Purkinje cell (primary cell): ENCODE results near the gene RAG2. TPM values are rescaled to one million over a fixed set of nuclear protein-coding genes. Genes with fewer than 3 reads are reported as not detected.

Source experiments
- polyA plus RNA-seq: library from polyadenylated mRNA; unstranded; fragments of >200 nt; fragmentation: Nextera tagmentation; gene quantifications from 2 replicates; pipeline ENCODE4 v1.2.1, GENCODE V29; 2014

The RAG2 gene
- polyA plus RNA-seq: 0.98 TPM in 1 of 2 replicates, not detected in the other

DNA sequence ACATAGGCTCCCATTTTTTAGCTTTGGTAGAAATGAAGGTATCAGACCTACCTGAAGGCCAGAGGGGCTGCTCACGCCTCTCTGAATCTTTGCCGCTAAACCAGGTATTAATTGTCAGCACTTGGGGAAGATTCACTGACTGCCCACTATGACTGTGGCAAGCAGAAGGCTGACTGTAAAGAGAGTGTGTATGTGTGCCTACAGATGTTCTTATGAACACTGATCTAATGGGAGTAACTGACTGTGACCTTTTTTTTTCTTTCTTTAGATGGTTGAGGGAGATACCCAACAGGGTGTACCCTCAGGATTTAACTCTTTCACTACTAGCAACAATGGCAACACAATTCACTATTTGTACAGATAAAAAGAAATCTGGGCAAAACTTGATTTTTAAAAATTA, at the start of gene RAG2:
Gene RAG2, minus strand, starts transcription at position 186 of the 400 bp plus-strand sequence. CDS start 4,068 bp downstream, outside the sequence.

DNA sequence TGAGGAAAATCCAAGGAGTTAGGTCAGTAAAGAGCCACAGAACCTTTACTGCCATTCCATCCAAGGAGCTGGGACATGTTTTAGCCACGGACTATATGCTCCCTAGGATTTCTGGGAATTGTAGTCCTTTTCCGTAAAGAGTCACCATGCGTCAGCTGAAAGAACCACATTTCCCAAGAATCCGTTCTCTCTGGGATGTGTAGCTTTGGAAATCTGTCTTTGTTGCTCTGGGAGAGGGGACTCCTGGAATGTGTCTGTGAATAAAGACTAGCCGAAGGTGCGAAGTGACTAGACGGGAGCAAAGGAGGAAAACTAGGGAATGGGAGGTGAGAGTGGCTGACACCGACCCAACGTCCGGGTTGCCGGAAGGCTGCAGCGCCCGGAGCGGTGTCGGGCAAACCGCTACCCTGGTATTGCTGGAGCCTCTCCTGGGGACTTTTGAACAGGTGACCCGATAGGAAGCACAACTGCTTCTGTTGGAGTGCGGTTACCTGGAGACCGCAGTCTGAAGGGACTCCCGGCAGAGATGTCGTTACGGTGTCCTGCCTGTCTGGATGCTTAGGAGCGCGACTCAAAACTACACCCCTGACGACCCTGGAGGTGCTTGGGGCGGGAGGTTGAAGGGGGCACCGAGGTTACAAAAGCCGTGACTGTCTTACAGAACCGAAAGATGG, 3.6 kb downstream of the RAG2 start, which contains the start of gene IFTAP:
Gene IFTAP, plus strand, starts transcription at position 187 of the 674 bp plus-strand sequence. CDS start 15,602 bp downstream, outside the sequence.

DNA sequence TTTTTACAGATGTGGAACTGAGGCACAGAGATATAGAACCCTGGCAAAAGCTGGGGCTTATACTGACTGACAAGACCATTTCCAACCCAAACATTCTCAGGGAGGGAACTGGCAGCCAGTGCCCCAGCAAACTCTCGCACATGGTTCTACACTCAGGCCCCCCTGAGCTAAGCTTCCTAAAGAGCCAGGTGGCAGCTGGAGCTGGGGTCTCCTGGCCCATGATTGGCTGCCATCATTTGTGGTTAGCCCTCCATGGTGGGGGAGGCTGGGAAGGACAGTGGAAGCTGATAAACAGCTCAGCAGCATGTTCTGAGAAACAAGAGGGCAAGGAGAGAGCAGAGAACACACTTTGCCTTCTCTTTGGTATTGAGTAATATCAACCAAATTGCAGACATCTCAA, 30.3 kb downstream of the RAG2 start, which contains the start of gene RAG1:
Gene RAG1, plus strand, starts transcription at position 314 of the 400 bp plus-strand sequence. CDS start 5,298 bp downstream, outside the sequence.

Other genes with a start within 250 kb of the RAG2 start
- gene TRAF6, start 88.0 kb downstream of the RAG2 start, polyA plus RNA-seq: 4.0 and 8.7 TPM in 2 replicates
- not detected in 2 replicates for gene RAG1, start 30.2 kb downstream of the RAG2 start, polyA plus RNA-seq
- 159 and 166 TPM in 2 replicates for gene IFTAP, start 3.7 kb downstream of the RAG2 start, polyA plus RNA-seq